Lower leg skin (tissue), 4 donors: Measurements from ENCODE around the gene SH3BP5L. TPM values are rescaled to one million over a fixed set of nuclear protein-coding genes. Genes with fewer than 3 reads are reported as not detected.

Source experiments
- DNase-seq, 2 donors: peaks; one replicate each; pipeline ENCODE4 v3.0.0-alpha.2; 2019; ENCODE audit warnings: low spot score in 2 of 2
- H3K4me3 ChIP-seq: fragments of 200-600 bp; sonication (generic); 2 replicates; pipeline ENCODE4 v1.5.1; 2017; ENCODE audit warnings: mild to moderate bottlenecking, low read depth; ENCODE audit not compliant: poor library complexity, severe bottlenecking
- CTCF ChIP-seq, 3 donors: fragments of 450-650 bp; IDR thresholded peaks; one replicate each; pipeline ENCODE4 v1.5.1; 2016; ENCODE audit warnings: antibody characterized with exemption in 3 of 3, mild to moderate bottlenecking in 3 of 3, moderate library complexity in 2 of 3
- POLR2A ChIP-seq, 2 donors: fragments of 450-650 bp; IDR thresholded peaks; one replicate each; pipeline ENCODE4 v1.6.1; 2016 to 2017; ENCODE audit warnings: antibody characterized with exemption in 2 of 2, mild to moderate bottlenecking in 1 of 2, moderate library complexity in 1 of 2
- WGBS, 2 donors: methylation state at CpG; one replicate each; pipeline ENCODE4 v1.1.5; 2018; 5-methylcytosine and 5-hydroxymethylcytosine counted together
- intact Hi-C: fragments of 100-400 bp; cut with DNase I; formaldehyde crosslinking; loops from one replicate; pipeline ENCODE4 v1.15.0; 2023; ENCODE audit warnings: low total_unique reads
- total RNA-seq, 4 donors: library from RNA; depleted of rRNA; stranded (reverse); fragments of >200 nt; gene quantifications; one replicate each; pipeline ENCODE4 v1.1.0, GENCODE V29; 2016

SH3BP5L gene
- total RNA-seq, 4 donors from 2014 or later: 31.4 to 45.4 (median 33.9) TPM

DNA sequence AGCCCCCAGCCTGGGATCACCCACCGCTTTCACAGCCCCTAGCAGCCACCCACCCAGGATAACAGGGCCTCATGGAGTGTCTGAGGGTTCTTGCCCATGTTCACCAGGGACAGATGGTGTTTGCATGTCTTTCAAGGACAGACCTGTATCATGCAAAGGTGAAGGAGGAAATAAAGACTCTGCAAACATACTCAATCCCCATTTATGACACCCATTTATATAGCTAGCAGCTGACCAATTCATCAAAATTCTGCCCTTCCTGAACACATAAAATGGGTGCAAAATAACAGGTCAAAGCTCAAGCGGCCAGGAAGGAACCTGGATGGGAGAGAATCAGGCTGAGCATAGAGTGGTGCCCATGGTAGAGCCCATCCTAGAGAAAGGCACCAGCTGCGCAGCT, 37.4 kb downstream of the SH3BP5L start:
- no peak for TF ChIP-seq CTCF (IDR thresholded peaks at IDR 0.05)
- TF ChIP-seq POLR2A (IDR thresholded peaks at IDR 0.05): no peak
- intact Hi-C loops: no loop called here

DNA sequence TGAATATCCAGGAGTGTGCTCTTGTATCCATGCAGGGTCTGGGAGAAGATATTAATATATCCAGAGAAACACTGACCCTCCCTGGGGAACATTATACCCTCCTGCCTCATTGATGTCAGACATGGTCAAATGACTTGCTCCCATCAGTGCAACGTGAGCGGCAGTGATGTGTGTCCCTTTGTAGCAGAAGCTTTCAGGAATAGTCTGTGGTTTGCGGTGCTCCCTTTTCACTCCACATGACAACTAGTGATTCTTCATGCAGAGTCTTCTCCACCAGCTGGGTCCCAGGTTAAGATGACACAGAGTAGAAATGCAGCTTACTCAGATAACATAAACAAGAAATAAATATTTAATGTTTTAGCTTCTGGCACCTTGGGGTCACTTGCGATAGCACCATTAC, 38.3 kb downstream of the SH3BP5L start:
- 82 to 87% methylated on average over 4 of the region's 4 CpGs for WGBS, 2 donors
- intact Hi-C loops: no loop called here
- no peak overlapping the region for H3K4me3 ChIP-seq
- TF ChIP-seq POLR2A (IDR thresholded peaks at IDR 0.05) (no peak), CTCF (IDR thresholded peaks at IDR 0.05) (no peak)
- DNase-seq: no peak

More for the DNA sequence above, 37.4 kb downstream of the SH3BP5L start:
- no peak for DNase-seq
- 75 to 78% methylated on average over 3 of the region's 3 CpGs for WGBS, 2 donors
- no peak overlapping the region for H3K4me3 ChIP-seq

DNA sequence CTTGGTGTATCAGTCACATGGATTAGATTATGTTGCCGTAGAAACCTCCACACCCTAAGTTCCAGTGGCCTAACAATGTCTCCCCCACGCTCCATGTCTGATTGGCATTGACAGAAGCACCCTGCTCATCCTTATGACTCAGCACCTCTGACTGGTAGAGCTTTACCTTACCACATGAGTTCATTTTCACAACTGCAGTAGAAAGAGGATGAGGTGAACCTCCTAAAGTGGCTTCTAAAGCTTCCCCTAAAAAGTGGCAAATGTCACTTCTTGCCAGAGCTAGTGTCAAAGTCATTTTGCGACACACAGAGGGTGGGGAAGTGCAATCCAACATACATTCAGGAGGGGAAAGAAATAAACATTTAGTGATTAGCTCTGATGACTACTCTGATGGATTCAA, 39.6 kb downstream of the SH3BP5L start:
- no peak overlapping the region for H3K4me3 ChIP-seq
- no peak for DNase-seq
- WGBS, 2 donors: 41 to 67% methylated on average over 3 of the region's 3 CpGs
- no peak for TF ChIP-seq POLR2A (IDR thresholded peaks at IDR 0.05)
- no peak for TF ChIP-seq CTCF (IDR thresholded peaks at IDR 0.05)
- intact Hi-C loops: no loop called here

GRCh38 chr1:248783367-248783766, 42.3 kb downstream of the SH3BP5L start:
- TF ChIP-seq POLR2A (IDR thresholded peaks at IDR 0.05) (no peak), CTCF (IDR thresholded peaks at IDR 0.05) (no peak)

DNA sequence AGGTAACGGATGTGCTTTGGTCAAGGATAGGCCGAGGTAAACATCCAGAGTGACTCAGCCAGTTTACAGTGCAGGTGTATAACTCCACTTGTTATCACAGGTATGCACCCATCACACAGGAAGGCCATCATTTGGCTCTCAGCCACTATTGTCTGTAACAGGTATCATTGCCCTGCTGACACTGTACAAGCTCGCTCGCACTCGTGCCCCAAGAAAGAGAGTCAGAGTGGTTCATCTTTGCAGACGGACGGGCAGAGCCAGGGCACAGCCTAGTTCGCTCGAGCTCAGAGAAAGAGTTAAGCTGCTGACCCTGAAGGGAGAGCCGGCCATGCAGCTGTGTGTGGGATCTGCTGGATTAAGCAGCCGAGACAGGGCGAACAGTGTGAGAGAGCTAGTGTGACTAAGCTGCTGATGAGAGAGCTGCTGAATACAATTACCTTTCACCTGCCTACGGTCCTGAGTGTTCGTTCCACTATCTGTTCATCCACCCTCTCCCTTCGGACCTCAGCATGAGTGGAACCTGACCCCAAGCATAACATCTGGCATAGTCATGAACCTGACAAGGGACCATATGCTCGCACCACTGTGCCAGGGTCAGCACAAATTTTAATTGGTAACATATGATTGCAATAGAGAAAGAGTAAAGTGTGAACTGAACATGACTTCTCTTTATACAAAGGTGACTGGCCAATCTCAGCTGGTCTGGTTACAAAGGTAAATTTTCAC, 43.1 kb downstream of the SH3BP5L start:
- DNase-seq: no peak
- 84 to 86% methylated on average over 16 of the region's 16 CpGs for WGBS, 2 donors
- intact Hi-C loops: no loop called here
- no peak overlapping the region for H3K4me3 ChIP-seq
- TF ChIP-seq POLR2A (IDR thresholded peaks at IDR 0.05): no peak
- TF ChIP-seq CTCF (IDR thresholded peaks at IDR 0.05): no peak

More at GRCh38 chr1:248783367-248783766, 42.3 kb downstream of the SH3BP5L start:
- intact Hi-C loops: no loop called here
- DNase-seq: no peak
- H3K4me3 ChIP-seq: no peak overlapping the region
- 66 to 81% methylated on average over 3 of the region's 3 CpGs for WGBS, 2 donors

DNA sequence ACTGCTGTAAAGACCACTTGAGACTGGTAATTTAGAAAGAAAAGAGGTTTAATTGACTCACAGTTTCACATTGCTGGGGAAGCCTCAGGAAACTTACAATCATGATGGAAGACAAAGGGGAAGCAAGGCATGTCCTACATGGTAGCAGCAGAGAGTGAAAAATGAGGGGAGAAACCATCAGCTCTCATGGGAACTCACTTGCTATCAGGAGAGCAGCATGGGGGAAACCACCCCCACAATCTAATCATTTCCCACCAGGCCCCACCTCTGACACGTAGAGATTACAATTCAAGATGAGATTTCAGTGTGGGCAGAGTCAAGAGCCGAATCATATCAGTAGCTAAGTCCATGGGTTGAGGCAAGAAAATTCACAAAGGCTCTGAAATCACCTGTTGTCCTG, 46.4 kb downstream of the SH3BP5L start:
- TF ChIP-seq POLR2A (IDR thresholded peaks at IDR 0.05) (no peak), CTCF (IDR thresholded peaks at IDR 0.05) (no peak)
- 70 to 71% methylated on average over 2 of the region's 2 CpGs for WGBS, 2 donors
- H3K4me3 ChIP-seq: no peak overlapping the region
- no peak for DNase-seq
- intact Hi-C loops: no loop called here
